ENCODE measurements around the gene TBC1D22A. TPM values are rescaled to one million over a fixed set of nuclear protein-coding genes. Genes with fewer than 3 reads are reported as not detected.

Gene TBC1D22A
- total and polyA plus RNA-seq, 2 donors (not counting 3 experiments of a cell fraction or from before 2014, with no cell fraction given): 26.1 to 32.4 TPM

DNA sequence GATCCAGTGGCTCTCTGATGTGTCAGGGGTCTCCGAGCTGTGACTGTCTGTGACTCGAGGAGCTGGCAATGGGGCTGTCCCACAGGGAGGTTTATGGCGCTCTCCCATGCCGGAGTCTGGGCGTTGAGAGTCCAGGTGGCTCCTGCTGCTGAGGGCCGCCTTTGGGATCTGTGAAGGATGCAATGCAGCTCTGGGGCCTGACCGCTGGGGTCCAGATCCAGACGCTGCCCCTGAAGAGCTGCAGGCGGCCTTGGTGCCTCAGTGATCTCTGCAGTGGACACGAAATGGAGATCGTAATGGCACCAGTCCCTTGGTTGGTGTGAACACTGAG, 155.3 kb downstream of the TBC1D22A start:
- Histone ChIP-seq H3K9ac (replicated peaks; ENCODE audit: extremely low read depth, insufficient read depth, low read length) (no peak overlapping the region), H3K4me3 (replicated peaks in 1 of 3; ENCODE audit: insufficient read depth in 1 of 3, low read depth in 1 of 3, low read length in 3 of 3) (no peak overlapping the region), H3K79me2 (ENCODE audit: control insufficient read depth, insufficient read depth, low read length) (no peaks in the 10 kb centered on the region), H3K9me3 (replicated peaks; ENCODE audit: control insufficient read depth, insufficient read depth, low read length) (no peaks in the 10 kb centered on the region), H2AFZ (ENCODE audit: low read depth, low read length) (no peak overlapping the region), H3K4me1 (ENCODE audit: control insufficient read depth, extremely low read depth, insufficient read depth, low read length) (no peaks in the 10 kb centered on the region), H3K4me2 (ENCODE audit: insufficient read depth, low read length) (no peak overlapping the region), H4K20me1 (replicated peaks; ENCODE audit: control insufficient read depth, extremely low read depth, insufficient read depth, low read length) (no peaks in the 10 kb centered on the region), H3K36me3 (ENCODE audit: control insufficient read depth in 2 of 2, extremely low read depth in 1 of 2, insufficient read depth in 2 of 2, low read length in 2 of 2) (peaks cover 0 to 5% of the 10 kb centered on the region in 2 experiments), H3K27me3 (ENCODE audit: control insufficient read depth in 2 of 2, insufficient read depth in 2 of 2, low read length in 2 of 2) (no peaks in the 10 kb centered on the region), H3K9me1 (replicated peaks; ENCODE audit: control insufficient read depth, extremely low read depth, insufficient read depth, low read length) (no peaks in the 10 kb centered on the region), H3K27ac (ENCODE audit: insufficient read depth, low read depth, low read length) (no peak overlapping the region)
- BruUV-seq (replicated peaks): no TSS peak
- ChIA-PET CTCF (no interaction called here), POLR2A (no interaction called here)
- TF ChIP-seq POLR2AphosphoS5 (IDR thresholded peaks at IDR 0.05; ENCODE audit: insufficient read depth, low read depth, low read length): no peak
- no peak for TF ChIP-seq JUN (IDR thresholded peaks at IDR 0.05; ENCODE audit: borderline replicate concordance, insufficient read depth, insufficient read length, low read depth)
- no peak for TF ChIP-seq MYC (IDR thresholded peaks at IDR 0.05; ENCODE audit: low read depth, low read length)
- TF ChIP-seq, protein P1, sequence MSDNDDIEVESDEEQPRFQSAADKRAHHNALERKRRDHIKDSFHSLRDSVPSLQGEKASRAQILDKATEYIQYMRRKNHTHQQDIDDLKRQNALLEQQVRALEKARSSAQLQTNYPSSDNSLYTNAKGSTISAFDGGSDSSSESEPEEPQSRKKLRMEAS (IDR thresholded peaks at IDR 0.05; ENCODE audit: insufficient read depth, insufficient read length): no peak
- TF ChIP-seq GATA2 (IDR thresholded peaks at IDR 0.05; ENCODE audit: insufficient read depth, insufficient read length, low read depth, low read length): no peak
- DNase-seq (ENCODE audit: low read depth, low spot score) (no peak), FAIRE-seq (no peak)
- intact Hi-C loops (cut with micrococcal nuclease) (no loop called here), dilution Hi-C loops (cut with MboI; ENCODE audit: extremely low pct_ligation_motif_present, low sequenced_read_pairs) (no loop called here)

DNA sequence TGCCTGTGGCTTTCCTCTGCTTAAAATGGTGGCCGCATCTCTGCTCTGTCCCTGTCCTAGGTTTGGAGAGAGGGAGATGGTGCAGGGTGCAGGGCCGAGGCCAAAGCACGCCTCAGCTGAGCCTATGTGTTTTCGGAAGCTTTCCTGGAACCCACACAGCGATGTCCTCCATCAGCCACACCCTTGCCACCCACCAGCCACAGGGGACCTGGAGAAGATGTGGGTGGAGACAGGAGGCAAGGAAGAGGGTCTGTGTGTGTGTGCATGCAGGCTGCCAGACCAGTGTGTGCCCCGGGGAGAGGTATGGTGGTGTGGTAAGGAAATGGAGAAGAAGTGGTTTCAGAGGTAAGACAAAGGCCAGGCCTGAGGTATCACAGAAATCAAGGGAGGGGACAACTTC, 155.7 kb downstream of the TBC1D22A start:
- H3K27me3 ChIP-seq (ENCODE audit: control insufficient read depth in 2 of 2, insufficient read depth in 2 of 2, low read length in 2 of 2): no peaks in the 10 kb centered on the region
- no TSS peak for BruUV-seq (replicated peaks)
- TF ChIP-seq GATA2 (IDR thresholded peaks at IDR 0.05; ENCODE audit: insufficient read depth, insufficient read length, low read depth, low read length) (no peak), EZH2 (IDR thresholded peaks at IDR 0.05; ENCODE audit: borderline replicate concordance, low read depth, low read length, severe bottlenecking) (no peak), FOS (IDR thresholded peaks at IDR 0.05; ENCODE audit: borderline replicate concordance, insufficient read depth, low read length) (no peak), POLR2AphosphoS5 (IDR thresholded peaks at IDR 0.05; ENCODE audit: insufficient read depth, low read depth, low read length) (no peak), JUN (IDR thresholded peaks at IDR 0.05; ENCODE audit: borderline replicate concordance, insufficient read depth, insufficient read length, low read depth) (no peak), POLR2A (IDR thresholded peaks at IDR 0.05; ENCODE audit: low read depth, low read length) (no peak), MYC (IDR thresholded peaks at IDR 0.05; ENCODE audit: low read depth, low read length) (no peak)
- TF ChIP-seq, protein P1 (IDR thresholded peaks at IDR 0.05; ENCODE audit: insufficient read depth, insufficient read length): no peak
- TF ChIP-seq, protein P2, sequence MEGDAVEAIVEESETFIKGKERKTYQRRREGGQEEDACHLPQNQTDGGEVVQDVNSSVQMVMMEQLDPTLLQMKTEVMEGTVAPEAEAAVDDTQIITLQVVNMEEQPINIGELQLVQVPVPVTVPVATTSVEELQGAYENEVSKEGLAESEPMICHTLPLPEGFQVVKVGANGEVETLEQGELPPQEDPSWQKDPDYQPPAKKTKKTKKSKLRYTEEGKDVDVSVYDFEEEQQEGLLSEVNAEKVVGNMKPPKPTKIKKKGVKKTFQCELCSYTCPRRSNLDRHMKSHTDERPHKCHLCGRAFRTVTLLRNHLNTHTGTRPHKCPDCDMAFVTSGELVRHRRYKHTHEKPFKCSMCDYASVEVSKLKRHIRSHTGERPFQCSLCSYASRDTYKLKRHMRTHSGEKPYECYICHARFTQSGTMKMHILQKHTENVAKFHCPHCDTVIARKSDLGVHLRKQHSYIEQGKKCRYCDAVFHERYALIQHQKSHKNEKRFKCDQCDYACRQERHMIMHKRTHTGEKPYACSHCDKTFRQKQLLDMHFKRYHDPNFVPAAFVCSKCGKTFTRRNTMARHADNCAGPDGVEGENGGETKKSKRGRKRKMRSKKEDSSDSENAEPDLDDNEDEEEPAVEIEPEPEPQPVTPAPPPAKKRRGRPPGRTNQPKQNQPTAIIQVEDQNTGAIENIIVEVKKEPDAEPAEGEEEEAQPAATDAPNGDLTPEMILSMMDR (IDR thresholded peaks at IDR 0.05; ENCODE audit: extremely low read depth in 1 of 2, insufficient read depth in 1 of 2, low read depth in 1 of 2, low read length in 2 of 2): no peak
- no peaks in the 10 kb centered on the region for H3K9me1 ChIP-seq (replicated peaks; ENCODE audit: control insufficient read depth, extremely low read depth, insufficient read depth, low read length)
- H3K27ac ChIP-seq (ENCODE audit: insufficient read depth, low read depth, low read length): no peak overlapping the region
- no peak overlapping the region for H3K4me2 ChIP-seq (ENCODE audit: insufficient read depth, low read length)
- intact Hi-C loops (cut with micrococcal nuclease) (no loop called here), dilution Hi-C loops (cut with MboI; ENCODE audit: extremely low pct_ligation_motif_present, low sequenced_read_pairs) (no loop called here)
- no peaks in the 10 kb centered on the region for H3K79me2 ChIP-seq (ENCODE audit: control insufficient read depth, insufficient read depth, low read length)
- CTCF ChIA-PET: no interaction called here
- H2AFZ ChIP-seq (ENCODE audit: low read depth, low read length): no peak overlapping the region
- H3K4me1 ChIP-seq (ENCODE audit: control insufficient read depth, extremely low read depth, insufficient read depth, low read length): no peaks in the 10 kb centered on the region
- DNase-seq (ENCODE audit: low read depth, low spot score) (no peak), FAIRE-seq (no peak)
- no peak overlapping the region for H3K9ac ChIP-seq (replicated peaks; ENCODE audit: extremely low read depth, insufficient read depth, low read length)
- H3K36me3 ChIP-seq (ENCODE audit: control insufficient read depth in 2 of 2, extremely low read depth in 1 of 2, insufficient read depth in 2 of 2, low read length in 2 of 2): peaks cover 0 to 5% of the 10 kb centered on the region in 2 experiments
- H3K4me3 ChIP-seq (replicated peaks in 1 of 3; ENCODE audit: insufficient read depth in 1 of 3, low read depth in 1 of 3, low read length in 3 of 3): no peak overlapping the region
- H4K20me1 ChIP-seq (replicated peaks; ENCODE audit: control insufficient read depth, extremely low read depth, insufficient read depth, low read length): no peaks in the 10 kb centered on the region
- POLR2A ChIA-PET: no interaction called here
- H3K9me3 ChIP-seq (replicated peaks; ENCODE audit: control insufficient read depth, insufficient read depth, low read length): no peaks in the 10 kb centered on the region
